NT2/D1 (cell line): ENCODE data around the gene NRCAM.

ENCODE experiments used
- YY1 ChIP-seq: IDR thresholded peaks from 2 replicates; pipeline ENCODE4 v1.6.1; 2011; ENCODE audit not compliant: insufficient read length, insufficient read depth
- ZNF274 ChIP-seq: IDR thresholded peaks from 2 replicates; pipeline ENCODE4 v1.6.1; 2011; ENCODE audit warnings: mild to moderate bottlenecking, low read depth, low read length

- TF ChIP-seq YY1: no peak
- no peak for TF ChIP-seq ZNF274
Measured at GRCh38 chr7:108307194-108307593, 149.0 kb downstream of the NRCAM start.
